Placental pericyte (primary cell): ENCODE data around the gene ZNF300. TPM values are rescaled to one million over a fixed set of nuclear protein-coding genes. Genes with fewer than 3 reads are reported as not detected.

Experiments
- total RNA-seq: library from RNA; depleted of rRNA; stranded (reverse); fragments of >200 nt; gene quantifications from 2 replicates; pipeline ENCODE4 v1.2.3, GENCODE V29; 2012

Gene ZNF300
- 4.4 and 5.9 TPM in 2 replicates for total RNA-seq

GRCh38 chr5:150904479-150905311 is at the start of gene ZNF300:
Gene ZNF300 (minus strand): TSS chr5:150904980. CDS start chr5:150903155, 1,825 bp downstream.

GRCh38 chr5:150846308-150846653 is 58.5 kb downstream of the ZNF300 start, which contains the start of gene IRGM:
Gene IRGM (plus strand): TSS chr5:150846521. CDS start chr5:150848124, 1,603 bp downstream.

Other genes with a start within 250 kb of the ZNF300 start
- gene MYOZ3, start 243.7 kb downstream of the ZNF300 start, total RNA-seq = under 0.01 and 0.29 TPM in 2 replicates
- 28.7 and 39.8 TPM in 2 replicates for gene RBM22, start 203.9 kb downstream of the ZNF300 start, total RNA-seq
- gene DCTN4, start 146.0 kb downstream of the ZNF300 start, total RNA-seq = 53.2 and 64.0 TPM in 2 replicates
- 56.0 and 110 TPM in 2 replicates for gene SMIM3, start 126.2 kb downstream of the ZNF300 start, total RNA-seq
- gene IRGM, start 58.5 kb downstream of the ZNF300 start, total RNA-seq = 0.57 TPM in 1 of 2 replicates, not detected in the other
- gene GPX3, start 115.6 kb upstream of the ZNF300 start, total RNA-seq = 6.2 and 28.9 TPM in 2 replicates
- 120 and 235 TPM in 2 replicates for gene TNIP1, start 176.1 kb upstream of the ZNF300 start, total RNA-seq